ENCODE measurements around the gene SGK1.
"Not testable (repeated sequence)": the region's sequence is repeated elsewhere in the genome, so short reads cannot be mapped to it uniquely, and the experiment has no call there.

The SGK1 gene

DNA sequence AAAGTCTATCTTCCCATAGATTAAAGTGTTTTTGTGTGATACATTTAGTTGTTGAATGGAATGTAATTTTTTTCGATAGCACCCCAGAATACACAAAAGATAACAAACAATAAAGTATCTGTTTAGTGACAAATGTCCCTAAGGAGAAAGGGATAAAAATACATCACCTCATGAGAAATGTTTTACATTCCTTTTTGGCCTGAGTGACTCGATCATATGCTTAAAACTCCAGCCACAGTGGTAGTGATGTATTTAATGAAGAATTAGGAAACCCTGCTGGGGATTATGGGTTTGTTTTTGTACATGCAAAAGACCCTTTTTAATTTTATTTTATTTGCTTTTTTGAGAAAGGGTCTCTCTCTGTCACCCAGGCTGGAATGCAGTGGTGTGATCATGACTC is 4.3 kb upstream of the SGK1 start:
- in situ Hi-C loops (cut with HindIII; ENCODE audit: low sequenced_read_pairs) = no loop called here

DNA sequence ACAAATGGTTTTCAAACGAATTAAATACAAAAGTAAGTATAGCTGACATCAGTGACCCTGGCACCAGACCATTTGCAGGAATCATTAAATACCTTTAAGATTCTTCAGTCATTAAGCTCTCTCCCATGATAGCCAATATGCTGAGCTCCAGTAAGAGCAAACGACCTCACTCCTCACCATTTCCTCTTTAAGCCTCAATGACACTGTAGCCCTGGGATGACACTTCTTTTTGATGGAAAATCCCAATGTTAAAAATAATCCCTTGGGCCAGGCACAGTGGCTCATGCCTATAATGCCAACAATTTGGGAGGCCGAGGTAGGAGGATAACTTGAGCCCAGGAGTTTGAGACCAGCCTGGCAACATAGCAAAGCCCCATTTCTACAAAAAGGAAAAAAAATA is 3.3 kb upstream of the SGK1 start:
- no peak overlapping the region for H3K4me3 ChIP-seq (ENCODE audit: low read depth, low read length)
- TF ChIP-seq, protein P1, sequence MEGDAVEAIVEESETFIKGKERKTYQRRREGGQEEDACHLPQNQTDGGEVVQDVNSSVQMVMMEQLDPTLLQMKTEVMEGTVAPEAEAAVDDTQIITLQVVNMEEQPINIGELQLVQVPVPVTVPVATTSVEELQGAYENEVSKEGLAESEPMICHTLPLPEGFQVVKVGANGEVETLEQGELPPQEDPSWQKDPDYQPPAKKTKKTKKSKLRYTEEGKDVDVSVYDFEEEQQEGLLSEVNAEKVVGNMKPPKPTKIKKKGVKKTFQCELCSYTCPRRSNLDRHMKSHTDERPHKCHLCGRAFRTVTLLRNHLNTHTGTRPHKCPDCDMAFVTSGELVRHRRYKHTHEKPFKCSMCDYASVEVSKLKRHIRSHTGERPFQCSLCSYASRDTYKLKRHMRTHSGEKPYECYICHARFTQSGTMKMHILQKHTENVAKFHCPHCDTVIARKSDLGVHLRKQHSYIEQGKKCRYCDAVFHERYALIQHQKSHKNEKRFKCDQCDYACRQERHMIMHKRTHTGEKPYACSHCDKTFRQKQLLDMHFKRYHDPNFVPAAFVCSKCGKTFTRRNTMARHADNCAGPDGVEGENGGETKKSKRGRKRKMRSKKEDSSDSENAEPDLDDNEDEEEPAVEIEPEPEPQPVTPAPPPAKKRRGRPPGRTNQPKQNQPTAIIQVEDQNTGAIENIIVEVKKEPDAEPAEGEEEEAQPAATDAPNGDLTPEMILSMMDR (IDR thresholded peaks at IDR 0.05; ENCODE audit: low read depth, low read length) = no peak
- in situ Hi-C loops (cut with HindIII; ENCODE audit: low sequenced_read_pairs) = no loop called here
- DNase-seq (ENCODE audit: low read depth, low spot score) = no peak

More for the DNA sequence above, 4.3 kb upstream of the SGK1 start:
- TF ChIP-seq, protein P1 (IDR thresholded peaks at IDR 0.05; ENCODE audit: low read depth, low read length) = no peak
- no peak overlapping the region for H3K4me3 ChIP-seq (ENCODE audit: low read depth, low read length)
- DNase-seq (ENCODE audit: low read depth, low spot score) = no peak

DNA sequence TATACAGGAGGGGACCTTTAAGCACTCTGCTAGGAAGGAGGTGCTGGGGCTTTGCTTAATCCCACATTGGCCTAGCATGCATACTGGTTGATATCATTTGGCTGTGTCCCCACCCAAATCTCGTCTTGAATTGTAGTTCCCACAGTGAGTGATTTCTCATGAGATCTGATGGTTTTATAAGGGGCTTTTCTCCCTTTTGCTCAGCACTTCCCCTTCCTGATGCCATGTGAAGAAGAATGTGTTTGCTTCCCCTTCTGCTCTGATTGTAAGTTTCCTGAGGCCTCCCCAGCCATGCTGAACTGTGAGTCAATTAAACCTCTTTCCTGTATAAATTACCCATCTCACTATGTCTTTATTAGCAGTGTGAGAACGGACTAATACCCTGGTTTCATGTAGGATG is 1.8 kb upstream of the SGK1 start:
- H3K4me3 ChIP-seq (ENCODE audit: low read depth, low read length); DNase-seq (ENCODE audit: low read depth, low spot score); in situ Hi-C loops (cut with HindIII; ENCODE audit: low sequenced_read_pairs): not testable (repeated sequence)

DNA sequence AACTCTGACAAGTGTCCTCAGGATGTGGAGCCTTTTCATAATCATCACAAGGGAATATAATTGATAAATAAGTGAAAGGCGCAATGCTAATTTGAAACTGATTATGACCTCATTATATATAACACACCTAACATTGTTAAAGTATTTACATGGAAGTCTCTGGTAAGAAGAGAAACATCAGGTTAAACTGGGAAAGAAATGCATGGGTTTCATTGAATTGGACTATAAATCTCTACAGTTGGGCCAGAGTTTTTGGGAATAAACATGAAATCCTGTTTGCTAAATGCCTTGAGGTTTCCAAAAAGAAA is 1.0 kb upstream of the SGK1 start:
- no peak overlapping the region for H3K4me3 ChIP-seq (ENCODE audit: low read depth, low read length)
- no peak for DNase-seq (ENCODE audit: low read depth, low spot score)
- TF ChIP-seq, protein P1 (IDR thresholded peaks at IDR 0.05; ENCODE audit: low read depth, low read length) = no peak
- in situ Hi-C loops (cut with HindIII; ENCODE audit: low sequenced_read_pairs) = no loop called here

DNA sequence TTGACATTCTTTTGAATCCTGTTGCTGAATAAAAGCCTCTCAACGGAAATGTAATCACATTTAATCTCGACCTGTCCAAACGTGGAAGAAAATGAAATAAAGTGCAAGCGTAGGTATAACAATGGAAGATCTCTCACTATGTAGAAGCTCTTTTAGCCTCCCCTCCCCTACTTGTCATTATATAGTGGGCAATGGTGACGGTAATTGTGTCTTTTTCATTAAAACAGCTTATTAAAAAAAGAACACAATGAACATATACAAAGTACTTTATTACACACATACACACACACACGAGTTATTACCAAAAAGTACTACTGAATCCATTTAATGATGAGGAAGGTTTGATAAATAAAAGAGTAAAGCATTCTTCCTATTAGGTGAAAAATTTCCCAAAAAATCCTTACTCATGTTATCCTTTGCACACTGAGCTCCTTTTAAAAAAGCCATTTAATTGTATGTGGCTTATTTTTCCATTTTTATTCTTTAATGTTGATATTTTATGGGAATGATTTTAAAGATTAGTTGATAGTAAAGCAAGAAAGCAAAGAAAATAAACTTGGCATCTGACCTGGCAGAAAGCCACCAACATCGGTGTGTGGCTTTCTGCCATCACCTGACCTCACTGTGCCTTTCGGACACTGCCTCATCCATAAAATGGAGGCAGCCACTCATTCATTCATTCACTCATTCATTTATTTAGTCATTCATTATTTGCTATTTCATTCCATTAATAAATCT is 493 bp upstream of the SGK1 start:
- no peak for DNase-seq (ENCODE audit: low read depth, low spot score)
- H3K4me3 ChIP-seq (ENCODE audit: low read depth, low read length) = peak overlapping the region; percentile 64
- in situ Hi-C loops (cut with HindIII; ENCODE audit: low sequenced_read_pairs) = no loop called here
- TF ChIP-seq, protein P1 (IDR thresholded peaks at IDR 0.05; ENCODE audit: low read depth, low read length) = no peak

DNA sequence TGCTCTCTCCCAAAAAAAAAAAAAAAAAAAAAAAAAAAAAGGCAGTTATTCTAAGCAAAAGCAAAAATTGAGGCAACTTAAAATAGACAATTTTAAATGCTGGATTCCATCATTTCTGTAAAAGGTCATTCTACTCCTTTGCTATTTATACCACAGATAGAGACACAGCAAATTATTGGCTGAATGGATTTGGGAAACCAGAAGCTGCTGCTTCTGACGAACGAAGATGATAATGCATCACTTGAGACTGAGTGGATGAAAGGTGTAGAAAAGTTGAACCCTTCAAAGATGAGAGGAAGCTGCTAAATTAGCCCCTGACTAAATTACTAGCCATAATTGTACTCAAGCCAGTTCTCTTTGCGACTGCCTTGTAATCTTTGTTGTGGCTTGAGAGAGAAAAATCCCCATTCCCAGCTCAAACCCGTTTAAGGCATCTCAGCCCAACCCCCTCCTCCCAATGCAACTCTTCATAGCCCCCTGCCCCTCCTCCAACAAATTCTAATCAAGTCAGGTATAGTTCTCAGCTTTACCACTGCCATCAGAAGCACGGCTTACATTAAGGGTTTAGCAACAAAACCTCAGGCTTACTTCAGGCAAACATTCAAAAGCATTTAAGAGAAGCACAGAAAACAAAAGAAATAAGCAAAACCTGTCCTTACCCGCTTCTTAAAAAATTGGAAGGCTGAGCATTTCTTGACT is 1.0 kb downstream of the SGK1 start:
- in situ Hi-C loops (cut with HindIII; ENCODE audit: low sequenced_read_pairs) = no loop called here
- DNase-seq (ENCODE audit: low read depth, low spot score) = no peak
- H3K4me3 ChIP-seq (ENCODE audit: low read depth, low read length) = peak overlapping the region; percentile 64
- TF ChIP-seq, protein P1 (IDR thresholded peaks at IDR 0.05; ENCODE audit: low read depth, low read length) = no peak

DNA sequence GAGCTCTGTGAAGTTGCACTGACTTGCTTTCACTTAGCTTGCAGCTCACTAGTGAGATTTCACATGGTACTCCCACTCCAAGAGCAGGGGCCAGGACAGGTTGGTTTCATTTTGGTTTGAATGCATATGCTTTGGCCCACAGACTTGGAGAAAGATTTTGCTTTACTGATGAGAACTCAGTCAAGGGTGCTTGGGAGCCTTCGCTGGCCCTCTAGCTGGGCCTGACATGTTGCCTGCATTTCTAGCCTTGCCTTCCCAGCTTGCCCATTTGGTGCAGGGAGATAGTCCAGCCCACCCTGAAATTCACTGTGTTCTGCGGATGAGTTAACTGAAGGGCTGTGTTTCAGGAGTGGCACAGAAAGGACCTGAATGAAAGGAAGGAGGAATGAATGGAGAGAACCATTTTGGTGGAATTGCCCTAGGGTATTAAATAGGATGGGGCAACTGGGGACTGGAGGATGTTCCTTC is 1.9 kb downstream of the SGK1 start:
- DNase-seq (ENCODE audit: low read depth, low spot score) = no peak
- in situ Hi-C loops (cut with HindIII; ENCODE audit: low sequenced_read_pairs) = no loop called here
- TF ChIP-seq, protein P1 (IDR thresholded peaks at IDR 0.05; ENCODE audit: low read depth, low read length) = no peak
- no peak overlapping the region for H3K4me3 ChIP-seq (ENCODE audit: low read depth, low read length)
